Karpas-422 (cell line): ENCODE measurements around the gene CHRNA1. TPM values are rescaled to one million over a fixed set of nuclear protein-coding genes. Genes with fewer than 3 reads are reported as not detected.
A peak's percentile ranks its signal among the peaks of the same experiment; 100 is the strongest.

Experiments used
- DNase-seq: peaks from one replicate; pipeline ENCODE4 v3.0.0-alpha.2; 2015
- H2AFZ ChIP-seq: fragments of 200-600 bp; sonication (generic); 2 replicates; pipeline ENCODE4 v1.6.1; 2014; ENCODE audit warnings: antibody characterized with exemption, low read length, mixed read lengths
- H3K27ac ChIP-seq: fragments of 200-600 bp; sonication (generic); 2 replicates; pipeline ENCODE4 v1.5.1; 2014; ENCODE audit warnings: mild to moderate bottlenecking, low read length, moderate library complexity
- H3K27me3 ChIP-seq: fragments of 200-600 bp; sonication (generic); 2 replicates; pipeline ENCODE4 v1.6.1; 2014; ENCODE audit warnings: low read length, mixed read lengths
- H3K36me3 ChIP-seq: fragments of 200-600 bp; sonication (generic); 2 replicates; pipeline ENCODE4 v1.6.1; 2014; ENCODE audit warnings: low read length, mixed read lengths; ENCODE audit not compliant: insufficient read depth
- H3K4me1 ChIP-seq: fragments of 200-600 bp; sonication (generic); 2 replicates; pipeline ENCODE4 v1.6.1; 2014; ENCODE audit warnings: mild to moderate bottlenecking, low read length, mixed read lengths
- H3K4me2 ChIP-seq: fragments of 200-600 bp; sonication (generic); 2 replicates; pipeline ENCODE4 v1.6.1; 2014; ENCODE audit warnings: low read length, low read depth, mild to moderate bottlenecking; ENCODE audit not compliant: poor library complexity, severe bottlenecking
- H3K4me3 ChIP-seq: fragments of 200-600 bp; sonication (generic); 2 replicates; pipeline ENCODE4 v1.5.1; 2014; ENCODE audit warnings: mild to moderate bottlenecking, antibody characterized with exemption, low read length, mixed read lengths
- H3K79me2 ChIP-seq: fragments of 200-600 bp; sonication (generic); 2 replicates; pipeline ENCODE4 v1.6.1; 2014; ENCODE audit warnings: mild to moderate bottlenecking, low read length, mixed read lengths
- H3K9ac ChIP-seq: fragments of 200-600 bp; sonication (generic); 2 replicates; pipeline ENCODE4 v1.6.0; 2014; ENCODE audit warnings: low read length
- H3K9me2 ChIP-seq: fragments of 200-600 bp; sonication (generic), shearing (Covaris generic); replicated peaks from 2 replicates; pipeline ENCODE4 v1.6.0; 2014; ENCODE audit warnings: mild to moderate bottlenecking, low read length, moderate library complexity; ENCODE audit not compliant: insufficient read depth
- H3K9me3 ChIP-seq: fragments of 300-700, 200-600 bp; sonication (generic); 2 replicates; pipeline ENCODE4 v1.6.1; 2014; ENCODE audit warnings: low read length, mixed read lengths
- H4K20me1 ChIP-seq: fragments of 200-600 bp; sonication (generic); 2 replicates; pipeline ENCODE4 v1.6.1; 2014; ENCODE audit warnings: mild to moderate bottlenecking, antibody characterized with exemption, low read length, low read depth; ENCODE audit not compliant: insufficient read depth
- total RNA-seq: library from RNA; depleted of rRNA; stranded (reverse); fragments of >200 nt; shearing (Covaris generic); gene quantifications from 2 replicates; pipeline ENCODE4 v1.2.3, GENCODE V29; 2014; ENCODE audit warnings: low replicate concordance; rRNA removed

Gene CHRNA1
- total RNA-seq, 1 experiment from 2014 or later, result not detected

- no peaks in the 10 kb centered on the region for H3K9me3 ChIP-seq
- H3K4me2 ChIP-seq, result no peak overlapping the region
- no peak overlapping the region for H3K27ac ChIP-seq
- H3K27me3 ChIP-seq, result no peaks in the 10 kb centered on the region
- H3K9ac ChIP-seq, result no peak overlapping the region
- no peaks in the 10 kb centered on the region for H3K79me2 ChIP-seq
- H3K36me3 ChIP-seq, result no peaks in the 10 kb centered on the region
- H3K4me1 ChIP-seq, result no peaks in the 10 kb centered on the region
- no peak overlapping the region for H3K4me3 ChIP-seq
- H3K9me2 ChIP-seq, result no peaks in the 10 kb centered on the region
- H2AFZ ChIP-seq, result no peak overlapping the region
- no peaks in the 10 kb centered on the region for H4K20me1 ChIP-seq
- DNase-seq, result peak; percentile 81
Observed at GRCh38 chr2:174699993-174700766, 64.1 kb downstream of the CHRNA1 start.

Other genes starting within 250 kb of the CHRNA1 start
- 46.8 and 62.6 TPM in 2 replicates for gene WIPF1, start 166.7 kb downstream of the CHRNA1 start, total RNA-seq
- gene CHN1, start 240.9 kb upstream of the CHRNA1 start, total RNA-seq, result 0.07 and 0.37 TPM in 2 replicates